HEK293T (cell line): ENCODE results near the gene ARL6IP6.

ENCODE experiments used
- CTCF ChIA-PET: fragments of 350-600 bp; formaldehyde crosslinking; extraction: SDS; loops from one replicate; lab custom pipeline; 2021; ENCODE audit warnings: antibody characterized with exemption, inconsistent platforms; lab: Yijun Ruan, JAX
- POLR2A ChIA-PET: fragments of 350-600 bp; formaldehyde crosslinking; extraction: SDS; loops from one replicate; lab custom pipeline; 2020; ENCODE audit warnings: antibody characterized with exemption, inconsistent platforms; lab: Yijun Ruan, JAX
- DNase-seq: peaks from one replicate; pipeline ENCODE4 v3.0.0; 2012; ENCODE audit warnings: mixed read lengths; ENCODE audit errors: extremely low spot score
- ARNT ChIP-seq: fragments of 450-650 bp; IDR thresholded peaks from 2 replicates; pipeline ENCODE4 v1.6.1; 2017; ENCODE audit warnings: mild to moderate bottlenecking
- BHLHE40 ChIP-seq: fragments of 450-650 bp; IDR thresholded peaks from 2 replicates; pipeline ENCODE4 v1.6.1; 2016; ENCODE audit warnings: mild to moderate bottlenecking, moderate library complexity, borderline replicate concordance
- CTBP1 ChIP-seq: fragments of 450-650 bp; IDR thresholded peaks from 2 replicates; pipeline ENCODE4 v1.6.1; 2016; ENCODE audit warnings: borderline replicate concordance
- ELF4 ChIP-seq: fragments of 450-650 bp; IDR thresholded peaks from 2 replicates; pipeline ENCODE4 v1.6.1; 2017; ENCODE audit warnings: antibody characterized with exemption
- FOXA1 ChIP-seq: fragments of 450-650 bp; IDR thresholded peaks from 2 replicates; pipeline ENCODE4 v1.6.1; 2016; ENCODE audit warnings: mild to moderate bottlenecking
- FOXK2 ChIP-seq: fragments of 450-650 bp; IDR thresholded peaks from 2 replicates; pipeline ENCODE4 v1.6.1; 2016; ENCODE audit warnings: mild to moderate bottlenecking
- FOXM1 ChIP-seq: fragments of 450-650 bp; IDR thresholded peaks from 2 replicates; pipeline ENCODE4 v1.6.1; 2017; ENCODE audit warnings: mild to moderate bottlenecking, borderline replicate concordance
- HDGF ChIP-seq: fragments of 450-650 bp; IDR thresholded peaks from 2 replicates; pipeline ENCODE4 v1.6.1; 2017; ENCODE audit warnings: antibody characterized with exemption, borderline replicate concordance
- L3MBTL2 ChIP-seq: fragments of 450-650 bp; conservative IDR thresholded peaks from 2 replicates; pipeline ENCODE4 v1.6.1; 2016; ENCODE audit warnings: mild to moderate bottlenecking
- LEF1 ChIP-seq: fragments of 450-650 bp; IDR thresholded peaks from 2 replicates; pipeline ENCODE4 v1.6.1; 2017; ENCODE audit warnings: mild to moderate bottlenecking, borderline replicate concordance
- NFRKB ChIP-seq: fragments of 450-650 bp; IDR thresholded peaks from 2 replicates; pipeline ENCODE4 v1.6.1; 2016; ENCODE audit warnings: mild to moderate bottlenecking, moderate library complexity
- PKNOX1 ChIP-seq: fragments of 450-650 bp; IDR thresholded peaks from 2 replicates; pipeline ENCODE4 v1.6.1; 2016
- SP1 ChIP-seq: fragments of 450-650 bp; IDR thresholded peaks from 2 replicates; pipeline ENCODE4 v1.6.1; 2017
- SUZ12 ChIP-seq: fragments of 450-650 bp; IDR thresholded peaks from 2 replicates; pipeline ENCODE4 v1.6.1; 2016; ENCODE audit warnings: mild to moderate bottlenecking
- TARDBP ChIP-seq: fragments of 450-650 bp; IDR thresholded peaks from 2 replicates; pipeline ENCODE4 v1.6.1; 2016
- ZNF384 ChIP-seq: fragments of 450-650 bp; IDR thresholded peaks from 2 replicates; pipeline ENCODE4 v1.6.1; 2016

ARL6IP6 gene

GRCh38 chr2:152791979-152792378, 73.6 kb downstream of the ARL6IP6 start:
- ChIA-PET POLR2A (no interaction called here), CTCF (no interaction called here)
- DNase-seq: no peak
- no peak for TF ChIP-seq BHLHE40
- no peak for TF ChIP-seq SP1
- no peak for TF ChIP-seq NFRKB
- no peak for TF ChIP-seq HDGF
- no peak for TF ChIP-seq LEF1
- TF ChIP-seq ELF4: no peak
- no peak for TF ChIP-seq TARDBP
- no peak for TF ChIP-seq ARNT
- no peak for TF ChIP-seq PKNOX1

GRCh38 chr2:152792974-152793373, 74.6 kb downstream of the ARL6IP6 start:
- DNase-seq: no peak
- POLR2A ChIA-PET: no interaction called here
- TF ChIP-seq SP1: no peak
- no peak for TF ChIP-seq FOXM1
- TF ChIP-seq CTBP1: no peak
- no peak for TF ChIP-seq FOXA1
- TF ChIP-seq LEF1: no peak
- TF ChIP-seq FOXK2: no peak
- no peak for TF ChIP-seq ZNF384
- TF ChIP-seq PKNOX1: no peak
- no peak for TF ChIP-seq NFRKB
- TF ChIP-seq TARDBP: no peak
- no peak for TF ChIP-seq ELF4
- no peak for TF ChIP-seq HDGF
- no peak for TF ChIP-seq BHLHE40
- no peak for TF ChIP-seq L3MBTL2
- TF ChIP-seq SUZ12: no peak
- no peak for TF ChIP-seq ARNT
- CTCF ChIA-PET: no interaction called here

- ChIA-PET POLR2A (no interaction called here), CTCF (no interaction called here)
- DNase-seq: no peak
- TF ChIP-seq FOXK2: no peak
These were observed 78.5 kb downstream of the ARL6IP6 start for GRCh38 chr2:152796941-152797340.

GRCh38 chr2:152804687-152805408, 86.4 kb downstream of the ARL6IP6 start:
- ChIA-PET POLR2A (no interaction called here), CTCF (no interaction called here)
- no peak for TF ChIP-seq PKNOX1
- TF ChIP-seq NFRKB: no peak
- no peak for TF ChIP-seq SUZ12
- TF ChIP-seq FOXA1: no peak
- TF ChIP-seq ELF4: no peak
- no peak for TF ChIP-seq BHLHE40
- DNase-seq: no peak

- DNase-seq: no peak
- no peak for TF ChIP-seq LEF1
- TF ChIP-seq SUZ12: no peak
- TF ChIP-seq FOXA1: no peak
- TF ChIP-seq ARNT: no peak
- no peak for TF ChIP-seq ZNF384
- no peak for TF ChIP-seq NFRKB
- no peak for TF ChIP-seq SP1
- TF ChIP-seq FOXK2: no peak
- TF ChIP-seq TARDBP: no peak
- TF ChIP-seq ELF4: no peak
- TF ChIP-seq PKNOX1: no peak
- no peak for TF ChIP-seq FOXM1
- TF ChIP-seq HDGF: no peak
- TF ChIP-seq CTBP1: no peak
- TF ChIP-seq L3MBTL2: no peak
- no peak for TF ChIP-seq BHLHE40
- ChIA-PET POLR2A (no interaction called here), CTCF (no interaction called here)
These were observed 93.5 kb downstream of the ARL6IP6 start for GRCh38 chr2:152811916-152812315.
